ENCODE measurements around the gene CDH23.

CDH23 gene

GRCh38 chr10:71551970-71552369 is 155.2 kb downstream of the CDH23 start:
- H3K4me3 ChIP-seq (ENCODE audit: low read depth, low read length): no peak overlapping the region
- H3K4ac ChIP-seq (ENCODE audit: low read depth, low read length): no peak overlapping the region
- H2BK5ac ChIP-seq (ENCODE audit: low read depth, low read length, poor library complexity): no peak overlapping the region
- no peaks in the 10 kb centered on the region for H3K27me3 ChIP-seq (ENCODE audit: insufficient read depth, low read length)
- no peaks in the 10 kb centered on the region for H3K9me3 ChIP-seq (ENCODE audit: insufficient read depth, low read depth, low read length)
- no peak overlapping the region for H2AFZ ChIP-seq (ENCODE audit: insufficient read depth, low read length, poor library complexity)
- H4K8ac ChIP-seq (ENCODE audit: low read depth, low read length): no peak overlapping the region
- H3K36me3 ChIP-seq (ENCODE audit: control insufficient read depth in 1 of 2, insufficient read depth in 2 of 2, low read length in 2 of 2): no peaks in the 10 kb centered on the region
- H2AK5ac ChIP-seq (ENCODE audit: low read length): no peak overlapping the region
- H2BK12ac ChIP-seq (ENCODE audit: low read length): no peak overlapping the region
- no peak overlapping the region for H4K91ac ChIP-seq (ENCODE audit: low read depth, low read length)
- no peak overlapping the region for H3K18ac ChIP-seq (ENCODE audit: low read length)
- no peak for DNase-seq
- no peak overlapping the region for H2BK120ac ChIP-seq (ENCODE audit: insufficient read depth, low read length, poor library complexity)
- H3K4me2 ChIP-seq (ENCODE audit: low read length): no peak overlapping the region
- H3K14ac ChIP-seq (ENCODE audit: low read length): no peak overlapping the region
- peaks cover 4 to 12% of the 10 kb centered on the region in 2 experiments for H3K4me1 ChIP-seq (ENCODE audit: control insufficient read depth in 1 of 2, insufficient read depth in 2 of 2, low read length in 2 of 2)
- no peaks in the 10 kb centered on the region for H3K79me2 ChIP-seq (ENCODE audit: control insufficient read depth, insufficient read depth, low read length, poor library complexity)
- no CpG with 5 or more reads among the region's 3 CpGs for WGBS (ENCODE audit: extremely low coverage, insufficient coverage, insufficient read length)
- H3K9ac ChIP-seq (ENCODE audit: low read length): no peak overlapping the region
- no peak overlapping the region for H4K12ac ChIP-seq (ENCODE audit: low read depth, low read length)
- no peak overlapping the region for H3K27ac ChIP-seq (ENCODE audit: low read depth, low read length)
- no peaks in the 10 kb centered on the region for H3K79me1 ChIP-seq (ENCODE audit: low read length)
- H3K23ac ChIP-seq (ENCODE audit: low read length): no peak overlapping the region

- H3K4ac ChIP-seq (ENCODE audit: low read depth, low read length): no peak overlapping the region
- no peak overlapping the region for H3K27ac ChIP-seq (ENCODE audit: low read depth, low read length)
- no peak overlapping the region for H4K12ac ChIP-seq (ENCODE audit: low read depth, low read length)
- no CpG with 5 or more reads among the region's 5 CpGs for WGBS (ENCODE audit: extremely low coverage, insufficient coverage, insufficient read length)
- H2AFZ ChIP-seq (ENCODE audit: insufficient read depth, low read length, poor library complexity): no peak overlapping the region
- no peaks in the 10 kb centered on the region for H3K79me2 ChIP-seq (ENCODE audit: control insufficient read depth, insufficient read depth, low read length, poor library complexity)
- no peak overlapping the region for H3K4me2 ChIP-seq (ENCODE audit: low read length)
- no peak overlapping the region for H4K8ac ChIP-seq (ENCODE audit: low read depth, low read length)
- H2BK5ac ChIP-seq (ENCODE audit: low read depth, low read length, poor library complexity): no peak overlapping the region
- no peak overlapping the region for H2BK12ac ChIP-seq (ENCODE audit: low read length)
- no peaks in the 10 kb centered on the region for H3K79me1 ChIP-seq (ENCODE audit: low read length)
- no peaks in the 10 kb centered on the region for H3K27me3 ChIP-seq (ENCODE audit: insufficient read depth, low read length)
- no peak overlapping the region for H2AK5ac ChIP-seq (ENCODE audit: low read length)
- no peak overlapping the region for H3K18ac ChIP-seq (ENCODE audit: low read length)
- no peaks in the 10 kb centered on the region for H3K9me3 ChIP-seq (ENCODE audit: insufficient read depth, low read depth, low read length)
- H3K4me1 ChIP-seq (ENCODE audit: control insufficient read depth in 1 of 2, insufficient read depth in 2 of 2, low read length in 2 of 2): no peaks in the 10 kb centered on the region
- no peak overlapping the region for H3K23ac ChIP-seq (ENCODE audit: low read length)
- no peak for DNase-seq
- H4K91ac ChIP-seq (ENCODE audit: low read depth, low read length): no peak overlapping the region
- H2BK120ac ChIP-seq (ENCODE audit: insufficient read depth, low read length, poor library complexity): no peak overlapping the region
- H3K4me3 ChIP-seq (ENCODE audit: low read depth, low read length): no peak overlapping the region
- no peaks in the 10 kb centered on the region for H3K36me3 ChIP-seq (ENCODE audit: control insufficient read depth in 1 of 2, insufficient read depth in 2 of 2, low read length in 2 of 2)
- H3K9ac ChIP-seq (ENCODE audit: low read length): no peak overlapping the region
- no peak overlapping the region for H3K14ac ChIP-seq (ENCODE audit: low read length)
These were observed 156.7 kb downstream of the CDH23 start for GRCh38 chr10:71553432-71553831.

- H4K12ac ChIP-seq (ENCODE audit: low read depth, low read length): no peak overlapping the region
- H3K23ac ChIP-seq (ENCODE audit: low read length): no peak overlapping the region
- H2BK120ac ChIP-seq (ENCODE audit: insufficient read depth, low read length, poor library complexity): no peak overlapping the region
- H3K9ac ChIP-seq (ENCODE audit: low read length): no peak overlapping the region
- H3K4me3 ChIP-seq (ENCODE audit: low read depth, low read length): no peak overlapping the region
- H3K4me2 ChIP-seq (ENCODE audit: low read length): no peak overlapping the region
- no peak overlapping the region for H3K14ac ChIP-seq (ENCODE audit: low read length)
- no peak overlapping the region for H4K8ac ChIP-seq (ENCODE audit: low read depth, low read length)
- no peaks in the 10 kb centered on the region for H3K27me3 ChIP-seq (ENCODE audit: insufficient read depth, low read length)
- no peaks in the 10 kb centered on the region for H3K36me3 ChIP-seq (ENCODE audit: control insufficient read depth in 1 of 2, insufficient read depth in 2 of 2, low read length in 2 of 2)
- no peak overlapping the region for H3K18ac ChIP-seq (ENCODE audit: low read length)
- no peak overlapping the region for H4K91ac ChIP-seq (ENCODE audit: low read depth, low read length)
- no peak overlapping the region for H2BK5ac ChIP-seq (ENCODE audit: low read depth, low read length, poor library complexity)
- no peaks in the 10 kb centered on the region for H3K79me1 ChIP-seq (ENCODE audit: low read length)
- WGBS (ENCODE audit: extremely low coverage, insufficient coverage, insufficient read length): no CpG with 5 or more reads among the region's 2 CpGs
- H3K4ac ChIP-seq (ENCODE audit: low read depth, low read length): no peak overlapping the region
- peak in 1 of 2 donors; percentile 6 for DNase-seq
- no peaks in the 10 kb centered on the region for H3K79me2 ChIP-seq (ENCODE audit: control insufficient read depth, insufficient read depth, low read length, poor library complexity)
- H2AFZ ChIP-seq (ENCODE audit: insufficient read depth, low read length, poor library complexity): no peak overlapping the region
- no peak overlapping the region for H3K27ac ChIP-seq (ENCODE audit: low read depth, low read length)
- no peaks in the 10 kb centered on the region for H3K4me1 ChIP-seq (ENCODE audit: control insufficient read depth in 1 of 2, insufficient read depth in 2 of 2, low read length in 2 of 2)
- no peak overlapping the region for H2BK12ac ChIP-seq (ENCODE audit: low read length)
- H2AK5ac ChIP-seq (ENCODE audit: low read length): no peak overlapping the region
- H3K9me3 ChIP-seq (ENCODE audit: insufficient read depth, low read depth, low read length): no peaks in the 10 kb centered on the region
These were observed 158.0 kb downstream of the CDH23 start for GRCh38 chr10:71554671-71555070.

- Histone ChIP-seq H2AFZ (ENCODE audit: insufficient read depth, low read length, poor library complexity) (no peak overlapping the region), H3K79me2 (ENCODE audit: control insufficient read depth, insufficient read depth, low read length, poor library complexity) (no peaks in the 10 kb centered on the region), H3K36me3 (ENCODE audit: control insufficient read depth in 1 of 2, insufficient read depth in 2 of 2, low read length in 2 of 2) (no peaks in the 10 kb centered on the region), H3K23ac (ENCODE audit: low read length) (no peak overlapping the region), H2BK12ac (ENCODE audit: low read length) (no peak overlapping the region), H2BK5ac (ENCODE audit: low read depth, low read length, poor library complexity) (no peak overlapping the region), H3K9ac (ENCODE audit: low read length) (no peak overlapping the region), H4K8ac (ENCODE audit: low read depth, low read length) (no peak overlapping the region), H4K12ac (ENCODE audit: low read depth, low read length) (no peak overlapping the region), H3K27me3 (ENCODE audit: insufficient read depth, low read length) (no peaks in the 10 kb centered on the region), H2AK5ac (ENCODE audit: low read length) (no peak overlapping the region), H3K4me2 (ENCODE audit: low read length) (no peak overlapping the region), H3K4me3 (ENCODE audit: low read depth, low read length) (no peak overlapping the region), H3K9me3 (ENCODE audit: insufficient read depth, low read depth, low read length) (no peaks in the 10 kb centered on the region), H3K79me1 (ENCODE audit: low read length) (no peaks in the 10 kb centered on the region), H3K18ac (ENCODE audit: low read length) (no peak overlapping the region), H3K4me1 (ENCODE audit: control insufficient read depth in 1 of 2, insufficient read depth in 2 of 2, low read length in 2 of 2) (no peaks in the 10 kb centered on the region), H3K27ac (ENCODE audit: low read depth, low read length) (no peak overlapping the region), H3K4ac (ENCODE audit: low read depth, low read length) (no peak overlapping the region), H3K14ac (ENCODE audit: low read length) (no peak overlapping the region), H2BK120ac (ENCODE audit: insufficient read depth, low read length, poor library complexity) (no peak overlapping the region), H4K91ac (ENCODE audit: low read depth, low read length) (no peak overlapping the region)
- peak in 1 of 2 donors; percentile 4 for DNase-seq
- no CpG with 5 or more reads among the region's 10 CpGs for WGBS (ENCODE audit: extremely low coverage, insufficient coverage, insufficient read length)
These were observed 158.5 kb downstream of the CDH23 start for GRCh38 chr10:71555087-71555723.
